Measurements from ENCODE around the gene ZC3H12C. TPM values are rescaled to one million over a fixed set of nuclear protein-coding genes. Genes with fewer than 3 reads are reported as not detected.

The ZC3H12C gene
- total RNA-seq, 3 donors from 2014 or later, result 0.35 to 1.3 (median 0.90) TPM

GRCh38 chr11:110086892-110087309, 6.3 kb upstream of the ZC3H12C start:
- Mint-ChIP-seq H3K4me1 (ENCODE audit: low read depth) (peaks cover 1% of the 10 kb centered on the region), H3K27me3 (ENCODE audit: low read depth) (peaks cover 19% of the 10 kb centered on the region), H3K9me3 (no peaks in the 10 kb centered on the region), H3K4me3 (no peak overlapping the region), H3K36me3 (ENCODE audit: insufficient read depth) (no peaks in the 10 kb centered on the region)
- no peak for ATAC-seq
- no peak for DNase-seq

GRCh38 chr11:110087812-110088534, 5.2 kb upstream of the ZC3H12C start:
- no peak overlapping the region for H3K4me3 Mint-ChIP-seq
- no peaks in the 10 kb centered on the region for H3K9me3 Mint-ChIP-seq
- H3K27me3 Mint-ChIP-seq (ENCODE audit: low read depth), result peaks cover 25% of the 10 kb centered on the region
- ATAC-seq (no peak), DNase-seq (no peak)
- no peaks in the 10 kb centered on the region for H3K36me3 Mint-ChIP-seq (ENCODE audit: insufficient read depth)
- H3K4me1 Mint-ChIP-seq (ENCODE audit: low read depth), result peaks cover 5% of the 10 kb centered on the region

GRCh38 chr11:110088535-110089344, 4.5 kb upstream of the ZC3H12C start:
- no peak for ATAC-seq
- no peaks in the 10 kb centered on the region for H3K36me3 Mint-ChIP-seq (ENCODE audit: insufficient read depth)
- no peak overlapping the region for H3K4me3 Mint-ChIP-seq
- peaks cover 6% of the 10 kb centered on the region for H3K4me1 Mint-ChIP-seq (ENCODE audit: low read depth)
- peaks cover 26% of the 10 kb centered on the region for H3K27me3 Mint-ChIP-seq (ENCODE audit: low read depth)
- no peaks in the 10 kb centered on the region for H3K9me3 Mint-ChIP-seq
- DNase-seq, result no peak

- Mint-ChIP-seq H3K4me1 (ENCODE audit: low read depth) (peaks cover 11% of the 10 kb centered on the region), H3K27me3 (ENCODE audit: low read depth) (peaks cover 34% of the 10 kb centered on the region), H3K9me3 (no peaks in the 10 kb centered on the region), H3K4me3 (no peak overlapping the region), H3K36me3 (ENCODE audit: insufficient read depth) (no peaks in the 10 kb centered on the region)
- no peak for ATAC-seq
- DNase-seq, result no peak
These were observed 3.4 kb upstream of the ZC3H12C start for GRCh38 chr11:110089617-110090282.

GRCh38 chr11:110090466-110091026, 2.6 kb upstream of the ZC3H12C start:
- Mint-ChIP-seq H3K4me3 (no peak overlapping the region), H3K27me3 (ENCODE audit: low read depth) (peaks cover 36% of the 10 kb centered on the region), H3K9me3 (no peaks in the 10 kb centered on the region), H3K36me3 (ENCODE audit: insufficient read depth) (no peaks in the 10 kb centered on the region), H3K4me1 (ENCODE audit: low read depth) (peaks cover 11% of the 10 kb centered on the region)
- no peak for DNase-seq
- ATAC-seq, result no peak

GRCh38 chr11:110092111-110092514, 1.1 kb upstream of the ZC3H12C start:
- H3K27me3 Mint-ChIP-seq (ENCODE audit: low read depth), result peaks cover 44% of the 10 kb centered on the region
- no peak for ATAC-seq

GRCh38 chr11:110093407-110094297, 460 bp downstream of the ZC3H12C start:
- Mint-ChIP-seq H3K27me3 (ENCODE audit: low read depth) (peaks cover 43% of the 10 kb centered on the region), H3K9me3 (no peaks in the 10 kb centered on the region), H3K36me3 (ENCODE audit: insufficient read depth) (no peaks in the 10 kb centered on the region), H3K4me3 (peak overlapping the region; percentile 65), H3K4me1 (ENCODE audit: low read depth) (peaks cover 11% of the 10 kb centered on the region)
- ATAC-seq, result peak; percentile 13 to 20
- no peak for DNase-seq

More at GRCh38 chr11:110092111-110092514, 1.1 kb upstream of the ZC3H12C start:
- Mint-ChIP-seq H3K9me3 (no peaks in the 10 kb centered on the region), H3K36me3 (ENCODE audit: insufficient read depth) (no peaks in the 10 kb centered on the region), H3K4me3 (peak overlapping the region; percentile 76), H3K4me1 (ENCODE audit: low read depth) (peaks cover 11% of the 10 kb centered on the region)
- DNase-seq, result no peak

- ATAC-seq (no peak), DNase-seq (no peak)
- Mint-ChIP-seq H3K9me3 (no peaks in the 10 kb centered on the region), H3K4me1 (ENCODE audit: low read depth) (peaks cover 11% of the 10 kb centered on the region), H3K4me3 (peak overlapping the region; percentile 65), H3K27me3 (ENCODE audit: low read depth) (peaks cover 43% of the 10 kb centered on the region), H3K36me3 (ENCODE audit: insufficient read depth) (no peaks in the 10 kb centered on the region)
These were observed 1.4 kb downstream of the ZC3H12C start for GRCh38 chr11:110094298-110095285.

GRCh38 chr11:110095554-110095953, 2.4 kb downstream of the ZC3H12C start:
- Mint-ChIP-seq H3K4me3 (no peak overlapping the region), H3K9me3 (no peaks in the 10 kb centered on the region), H3K27me3 (ENCODE audit: low read depth) (peaks cover 45% of the 10 kb centered on the region), H3K36me3 (ENCODE audit: insufficient read depth) (no peaks in the 10 kb centered on the region), H3K4me1 (ENCODE audit: low read depth) (peaks cover 11% of the 10 kb centered on the region)
- ATAC-seq, result no peak
- no peak for DNase-seq

- peaks cover 11% of the 10 kb centered on the region for H3K4me1 Mint-ChIP-seq (ENCODE audit: low read depth)
- H3K36me3 Mint-ChIP-seq (ENCODE audit: insufficient read depth), result no peaks in the 10 kb centered on the region
- no peak overlapping the region for H3K4me3 Mint-ChIP-seq
- DNase-seq (no peak), ATAC-seq (no peak)
- H3K27me3 Mint-ChIP-seq (ENCODE audit: low read depth), result peaks cover 39% of the 10 kb centered on the region
- no peaks in the 10 kb centered on the region for H3K9me3 Mint-ChIP-seq
These were observed 3.3 kb downstream of the ZC3H12C start for GRCh38 chr11:110096496-110096895.

GRCh38 chr11:110097459-110098012, 4.3 kb downstream of the ZC3H12C start:
- Mint-ChIP-seq H3K27me3 (ENCODE audit: low read depth) (peaks cover 31% of the 10 kb centered on the region), H3K4me3 (no peak overlapping the region), H3K9me3 (no peaks in the 10 kb centered on the region), H3K4me1 (ENCODE audit: low read depth) (peaks cover 5% of the 10 kb centered on the region), H3K36me3 (ENCODE audit: insufficient read depth) (no peaks in the 10 kb centered on the region)
- no peak for ATAC-seq
- DNase-seq, result no peak

- Mint-ChIP-seq H3K27me3 (ENCODE audit: low read depth) (peaks cover 31% of the 10 kb centered on the region), H3K9me3 (no peaks in the 10 kb centered on the region), H3K36me3 (ENCODE audit: insufficient read depth) (no peaks in the 10 kb centered on the region), H3K4me1 (ENCODE audit: low read depth) (peaks cover 5% of the 10 kb centered on the region), H3K4me3 (no peak overlapping the region)
- DNase-seq (no peak), ATAC-seq (no peak)
These were observed 5.5 kb downstream of the ZC3H12C start for GRCh38 chr11:110098645-110099044.

Measured in activated T-cell treated with anti-CD3 and anti-CD28 coated beads, Interleukin-2, amount 50 U/mL, for 4 hours (primary cell).